Measurements from ENCODE around the gene PXMP4.
A peak's percentile ranks its signal among the peaks of the same experiment; 100 is the strongest.

The PXMP4 gene

GRCh38 chr20:33681728-33682353 is 38.3 kb downstream of the PXMP4 start:
- no peak for DNase-seq (ENCODE audit: low read depth)

GRCh38 chr20:33681288-33681687 is 38.8 kb downstream of the PXMP4 start:
- no peak for DNase-seq (ENCODE audit: low read depth)

- no peak for DNase-seq (ENCODE audit: low read depth)
Measured at GRCh38 chr20:33680686-33681085, 39.4 kb downstream of the PXMP4 start.

- no peak for DNase-seq (ENCODE audit: low read depth)
Measured at GRCh38 chr20:33679758-33680485, 40.2 kb downstream of the PXMP4 start.

GRCh38 chr20:33677991-33678702 is 42.0 kb downstream of the PXMP4 start:
- no peak for DNase-seq (ENCODE audit: low read depth)

- DNase-seq (ENCODE audit: low read depth): no peak
Measured at GRCh38 chr20:33676652-33677645, 43.2 kb downstream of the PXMP4 start.

- no peak for DNase-seq (ENCODE audit: low read depth)
Measured at GRCh38 chr20:33676121-33676520, 44.0 kb downstream of the PXMP4 start.

GRCh38 chr20:33675136-33675959 is 44.8 kb downstream of the PXMP4 start:
- peak; percentile 53 for DNase-seq (ENCODE audit: low read depth)

- peak; percentile 59 for DNase-seq (ENCODE audit: low read depth)
Measured at GRCh38 chr20:33674294-33675135, 45.6 kb downstream of the PXMP4 start, which contains the start of gene NECAB3. Gene NECAB3, minus strand, starts transcription at chr20:33674428. Its CDS starts 76 bp downstream, at chr20:33674352.

- no peak for DNase-seq (ENCODE audit: low read depth)
Measured at GRCh38 chr20:33673410-33674293, 46.5 kb downstream of the PXMP4 start.

GRCh38 chr20:33673114-33673409 is 47.0 kb downstream of the PXMP4 start:
- no peak for DNase-seq (ENCODE audit: low read depth)

GRCh38 chr20:33672426-33673113 is 47.5 kb downstream of the PXMP4 start:
- no peak for DNase-seq (ENCODE audit: low read depth)

GRCh38 chr20:33671573-33672288 is 48.4 kb downstream of the PXMP4 start:
- DNase-seq (ENCODE audit: low read depth): no peak

- no peak for DNase-seq (ENCODE audit: low read depth)
Measured at GRCh38 chr20:33670715-33671499, 49.2 kb downstream of the PXMP4 start.

- DNase-seq (ENCODE audit: low read depth): no peak
Measured at GRCh38 chr20:33669873-33670640, 50.1 kb downstream of the PXMP4 start.

GRCh38 chr20:33669224-33669623 is 50.9 kb downstream of the PXMP4 start:
- DNase-seq (ENCODE audit: low read depth): no peak

Measured in amniotic epithelial cell (primary cell).